HG03460 (cell line): ENCODE results near the gene CARD11.

Experiments used
- ATAC-seq: cut with Tn5 transposase; IDR thresholded peaks from one replicate; pipeline ENCODE4 v1.9.1; 2021; ENCODE audit not compliant: unreplicated experiment

The CARD11 gene

DNA sequence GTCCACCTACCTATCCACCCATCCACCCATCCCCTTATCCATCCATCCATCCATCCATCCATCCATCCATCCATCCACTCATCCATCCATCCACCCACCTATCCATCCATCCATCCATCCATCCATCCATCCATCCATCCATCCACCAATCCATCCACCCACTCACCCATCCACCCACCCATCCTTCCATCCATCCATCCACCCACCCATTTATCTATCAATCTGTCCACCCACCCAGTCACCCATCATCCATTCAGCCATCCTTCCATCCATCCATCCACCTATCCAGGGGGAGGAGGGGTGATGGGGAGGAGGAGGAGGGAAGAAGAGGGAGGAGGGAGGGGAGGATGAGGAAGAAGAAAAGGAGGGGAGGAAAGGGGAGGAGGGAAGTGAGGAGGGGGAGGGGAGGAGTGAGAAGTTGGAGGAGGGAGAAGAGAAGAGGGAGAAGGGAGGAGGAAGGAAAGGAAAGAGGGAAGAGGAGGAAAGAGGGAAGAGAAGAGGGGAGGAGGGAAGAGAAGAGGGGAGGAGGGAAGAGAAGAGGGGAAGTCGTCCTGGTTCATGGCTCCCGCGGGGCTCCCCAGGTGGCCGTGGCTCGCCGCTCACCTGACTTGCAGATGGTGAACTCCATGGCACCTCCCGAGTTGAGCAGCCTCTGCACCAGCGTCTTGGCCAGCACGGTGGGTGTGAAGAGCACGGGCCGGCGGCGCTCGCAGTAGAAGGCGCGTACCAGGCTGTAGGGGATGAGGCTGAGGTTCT lies 130.8 kb downstream of the CARD11 start:
- ATAC-seq: no peak

DNA sequence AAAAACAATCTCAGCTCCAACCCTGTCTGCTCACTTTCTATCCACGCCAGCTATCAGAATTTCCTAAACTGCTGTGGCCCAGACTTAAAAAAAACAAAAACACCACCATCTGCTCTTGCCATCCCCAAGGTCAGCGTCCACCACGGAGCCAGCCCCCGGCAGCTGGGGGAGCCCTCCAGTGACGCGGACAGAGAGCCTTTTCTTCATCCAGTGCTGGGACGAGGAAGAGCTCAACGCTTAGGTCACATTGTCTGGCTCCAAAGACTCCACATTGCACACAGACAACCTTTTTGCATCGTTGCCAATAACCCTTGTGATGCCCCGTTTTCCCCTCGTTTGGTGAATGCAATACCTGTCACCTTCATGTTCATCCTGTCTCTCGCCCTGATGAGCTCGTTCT lies 132.2 kb downstream of the CARD11 start:
- ATAC-seq: no peak

DNA sequence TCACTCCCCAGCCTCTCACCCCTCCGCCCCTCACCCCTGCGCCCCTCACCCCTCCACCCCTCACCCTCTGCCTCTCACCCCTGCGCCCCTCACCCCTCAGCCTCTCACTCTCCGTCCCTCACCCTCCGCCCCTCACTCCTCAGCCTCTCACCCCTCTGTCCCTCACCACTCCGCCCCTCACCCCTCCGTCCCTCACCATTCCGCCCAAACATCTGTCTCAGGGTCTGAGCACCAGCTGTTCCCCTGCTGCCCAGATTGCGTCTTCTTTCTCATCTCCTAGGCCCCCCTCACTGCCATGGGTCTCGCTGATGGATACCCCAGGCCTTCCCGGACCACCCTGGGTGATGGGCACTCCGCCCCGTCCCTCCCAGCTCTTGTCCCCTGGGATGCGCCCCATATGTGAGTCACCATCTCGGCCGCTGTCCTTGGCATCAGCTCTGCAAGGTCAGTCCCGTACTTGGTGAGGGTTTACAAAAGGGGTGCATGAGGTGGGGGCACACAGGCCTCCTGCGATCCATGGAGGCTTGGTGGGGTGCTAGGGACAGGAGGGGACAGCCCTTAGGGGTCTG lies 134.1 kb downstream of the CARD11 start:
- no peak for ATAC-seq

DNA sequence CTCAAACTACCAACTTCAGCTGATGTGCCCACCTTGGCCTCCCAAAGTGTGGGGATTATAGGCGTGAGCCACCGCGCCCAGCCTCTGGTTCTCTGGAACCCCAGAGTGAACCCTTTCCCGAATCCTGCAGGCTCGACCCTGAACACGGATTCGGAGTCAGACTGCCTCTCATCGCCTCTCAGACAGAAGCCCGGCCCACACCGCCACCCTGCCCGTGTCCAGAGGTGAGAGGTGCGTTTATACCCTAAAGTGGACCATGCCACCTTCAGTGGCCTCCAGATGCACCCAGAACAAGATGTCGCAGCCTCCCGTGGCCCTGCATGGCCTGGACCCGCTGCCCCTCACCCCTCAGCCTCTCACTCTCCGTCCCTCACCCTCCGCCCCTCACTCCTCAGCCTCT lies 134.6 kb downstream of the CARD11 start:
- ATAC-seq: no peak

DNA sequence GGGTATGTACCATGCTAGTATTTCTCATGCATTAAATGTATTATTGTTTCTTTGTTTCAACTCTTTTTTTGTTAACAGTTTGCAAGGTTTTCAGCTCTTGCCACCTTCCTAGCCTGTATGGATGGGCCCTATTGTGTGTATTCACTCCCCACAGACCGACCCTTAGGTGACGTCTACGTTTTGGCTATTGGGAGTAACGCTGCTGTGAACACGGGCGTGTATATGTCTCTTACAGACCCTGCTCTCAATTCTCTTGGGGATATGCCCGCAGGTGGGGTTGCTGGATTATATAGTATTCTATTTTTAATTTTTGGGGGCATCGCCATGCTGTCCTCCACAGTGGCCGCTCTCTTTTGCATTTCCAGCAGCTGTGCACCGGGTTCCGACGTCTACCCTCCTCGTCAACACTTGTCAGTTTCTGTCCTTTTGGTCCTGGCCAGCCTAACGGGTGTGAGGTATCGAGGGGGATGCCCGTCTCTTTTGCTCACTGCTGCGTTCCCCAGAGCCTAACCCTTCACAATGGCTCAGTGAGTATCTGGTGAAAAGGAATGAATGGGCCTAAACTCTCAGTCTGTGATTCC lies 135.5 kb downstream of the CARD11 start:
- ATAC-seq: no peak

DNA sequence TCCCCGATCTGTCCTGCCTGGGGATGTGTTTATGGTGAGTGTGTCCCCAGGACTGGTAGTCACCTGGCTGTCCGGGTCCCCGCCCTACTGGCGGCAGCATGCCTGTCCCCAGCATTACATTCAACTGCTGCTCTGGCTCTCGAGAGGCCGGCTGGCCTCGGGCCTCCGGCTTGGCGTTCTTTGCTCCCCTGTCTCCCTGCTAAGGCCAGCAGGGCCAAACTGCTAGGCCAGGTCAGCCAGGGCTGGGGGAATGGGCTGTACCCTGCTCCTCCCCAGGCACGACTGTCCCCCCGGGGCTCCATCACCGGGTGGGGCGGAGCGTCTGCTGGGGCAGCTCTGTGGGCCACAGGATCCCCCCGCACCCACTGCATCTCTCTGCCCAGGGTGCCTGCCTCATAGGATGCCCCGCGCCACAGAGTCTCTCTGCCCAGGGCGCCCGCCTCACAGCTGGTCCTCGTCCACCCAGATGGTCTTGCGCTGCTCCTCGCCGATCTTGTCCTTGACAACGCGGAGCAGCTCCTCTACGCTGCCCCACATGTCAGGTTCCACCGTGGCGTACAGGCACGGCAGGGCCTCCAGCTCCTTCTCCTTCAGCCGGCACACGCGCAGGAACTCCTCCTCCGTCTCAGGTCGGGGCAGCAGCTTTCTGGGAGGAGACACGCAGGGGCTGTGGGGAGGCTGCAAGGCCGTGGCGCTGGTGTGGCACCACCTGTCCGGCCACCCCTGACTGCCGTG lies 137.3 kb downstream of the CARD11 start:
- no peak for ATAC-seq

DNA sequence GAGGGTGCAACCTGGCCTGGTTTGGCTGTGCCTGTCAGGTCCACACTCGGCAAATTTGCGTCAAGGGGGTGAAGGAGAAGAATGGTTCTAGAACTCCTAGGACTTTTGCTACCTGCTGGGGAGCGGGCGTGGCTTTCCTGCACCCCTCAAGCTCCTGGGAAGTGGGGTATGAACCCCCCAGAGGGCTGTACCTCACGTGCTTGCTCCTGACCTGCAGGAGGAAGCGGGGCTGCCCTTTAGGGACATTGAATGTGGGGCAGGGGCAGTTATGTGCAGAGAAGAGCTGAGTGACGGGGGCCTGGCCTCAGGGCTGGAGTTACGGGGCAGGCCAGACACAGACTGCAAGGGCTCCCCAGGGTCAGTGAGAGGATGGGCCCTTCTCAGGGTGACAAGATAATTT lies 138.2 kb downstream of the CARD11 start:
- ATAC-seq: no peak

DNA sequence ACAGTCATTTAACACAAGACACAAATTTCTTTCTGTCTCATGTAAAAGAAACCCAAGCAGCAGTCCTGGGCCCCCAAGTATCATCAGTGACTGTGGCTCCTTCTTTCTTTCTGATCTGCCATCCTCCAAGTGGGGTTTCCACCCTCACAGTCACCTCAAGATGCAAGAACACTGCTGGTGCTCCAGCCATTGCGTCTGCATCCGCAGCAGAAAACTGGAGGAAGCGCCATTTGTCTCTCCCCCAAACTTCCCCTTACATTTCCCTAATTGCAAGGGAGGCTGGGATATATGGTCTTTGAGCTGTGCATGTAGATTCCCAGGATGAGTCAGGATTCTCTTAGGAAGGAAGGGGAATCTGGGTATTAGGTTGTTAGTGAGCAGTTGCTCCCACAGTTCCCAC lies 138.6 kb downstream of the CARD11 start:
- no peak for ATAC-seq

DNA sequence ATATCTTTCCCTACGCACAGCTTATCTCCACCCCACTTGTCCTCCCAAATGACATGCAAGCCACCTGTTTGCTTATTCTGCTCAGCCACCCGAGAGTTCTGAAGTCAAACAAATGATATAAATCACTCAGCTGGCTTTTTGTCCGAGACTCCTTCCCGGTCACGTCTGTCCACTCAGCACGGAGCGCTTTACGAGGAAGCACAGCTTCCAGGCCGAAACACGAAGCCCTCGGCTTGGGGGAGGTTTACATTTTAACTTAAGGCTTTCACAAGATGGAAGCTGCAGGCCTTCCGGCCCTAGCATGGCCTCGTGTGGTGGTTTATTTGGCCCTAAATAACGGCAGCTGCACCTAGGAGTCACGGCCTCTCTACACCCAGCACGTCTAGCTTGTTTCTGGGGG lies 139.5 kb downstream of the CARD11 start:
- ATAC-seq: no peak

DNA sequence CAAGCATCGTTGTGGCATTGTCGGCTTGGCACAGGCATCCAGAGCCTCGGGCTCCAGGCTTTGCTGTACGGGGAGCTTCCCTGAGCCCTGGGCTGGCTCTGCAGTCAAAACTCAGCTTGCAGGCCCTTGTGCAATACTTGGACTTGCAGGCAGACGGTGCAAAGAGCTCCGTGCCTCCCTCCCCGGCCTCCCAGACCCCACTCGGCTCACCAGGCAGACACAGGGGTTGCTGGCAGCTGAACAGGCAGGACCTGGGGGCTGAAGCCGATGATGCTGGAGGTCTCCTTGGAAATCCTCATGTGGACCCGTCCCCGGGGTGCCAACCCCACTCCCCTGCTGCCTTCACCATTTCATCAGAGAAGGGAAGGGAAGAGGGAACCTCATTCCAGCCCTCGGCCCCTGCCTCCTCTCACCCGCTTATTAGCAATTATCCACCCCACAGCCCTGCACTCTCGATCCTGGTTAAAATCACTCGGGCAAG lies 139.9 kb downstream of the CARD11 start:
- ATAC-seq: no peak

DNA sequence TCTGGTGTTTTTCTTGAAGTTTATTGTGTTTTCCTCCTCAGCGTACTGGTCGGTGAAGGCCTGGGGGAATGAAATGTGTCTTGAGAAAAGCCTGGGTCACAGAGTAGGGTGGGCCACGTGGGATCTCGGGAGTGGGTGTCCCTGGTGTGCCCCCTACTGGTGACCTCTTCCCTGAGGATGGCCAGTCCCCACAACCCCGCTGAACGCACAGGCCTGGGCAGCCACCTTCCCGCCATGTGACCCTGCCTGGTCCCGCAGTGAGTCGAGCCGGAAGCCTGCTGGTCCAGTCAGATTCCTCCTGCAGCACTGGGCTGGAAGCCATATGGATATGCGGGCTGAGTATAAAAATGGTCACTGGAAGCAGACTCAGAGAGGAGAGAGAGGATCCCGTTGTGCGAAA lies 146.6 kb downstream of the CARD11 start:
- no peak for ATAC-seq

DNA sequence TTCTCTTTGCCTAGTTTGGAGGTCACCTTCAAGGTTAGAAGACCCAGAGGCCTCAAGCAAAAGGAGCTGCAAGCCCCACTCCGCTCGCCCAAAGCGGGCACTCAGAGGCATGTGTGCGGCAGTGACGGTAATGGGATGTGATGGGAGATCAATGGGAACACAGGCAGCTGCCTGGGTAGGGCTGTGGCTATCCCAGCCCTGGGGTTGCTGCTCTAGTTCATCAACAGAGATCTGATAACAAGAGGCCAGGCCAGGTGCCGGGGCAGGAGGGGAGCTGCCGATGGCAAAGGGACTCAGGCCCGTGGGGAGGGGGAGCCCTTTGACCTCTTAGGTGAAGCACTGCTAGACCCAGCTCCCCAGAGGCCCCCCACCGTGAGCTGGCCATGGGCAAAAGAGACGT lies 147.5 kb downstream of the CARD11 start:
- no peak for ATAC-seq

DNA sequence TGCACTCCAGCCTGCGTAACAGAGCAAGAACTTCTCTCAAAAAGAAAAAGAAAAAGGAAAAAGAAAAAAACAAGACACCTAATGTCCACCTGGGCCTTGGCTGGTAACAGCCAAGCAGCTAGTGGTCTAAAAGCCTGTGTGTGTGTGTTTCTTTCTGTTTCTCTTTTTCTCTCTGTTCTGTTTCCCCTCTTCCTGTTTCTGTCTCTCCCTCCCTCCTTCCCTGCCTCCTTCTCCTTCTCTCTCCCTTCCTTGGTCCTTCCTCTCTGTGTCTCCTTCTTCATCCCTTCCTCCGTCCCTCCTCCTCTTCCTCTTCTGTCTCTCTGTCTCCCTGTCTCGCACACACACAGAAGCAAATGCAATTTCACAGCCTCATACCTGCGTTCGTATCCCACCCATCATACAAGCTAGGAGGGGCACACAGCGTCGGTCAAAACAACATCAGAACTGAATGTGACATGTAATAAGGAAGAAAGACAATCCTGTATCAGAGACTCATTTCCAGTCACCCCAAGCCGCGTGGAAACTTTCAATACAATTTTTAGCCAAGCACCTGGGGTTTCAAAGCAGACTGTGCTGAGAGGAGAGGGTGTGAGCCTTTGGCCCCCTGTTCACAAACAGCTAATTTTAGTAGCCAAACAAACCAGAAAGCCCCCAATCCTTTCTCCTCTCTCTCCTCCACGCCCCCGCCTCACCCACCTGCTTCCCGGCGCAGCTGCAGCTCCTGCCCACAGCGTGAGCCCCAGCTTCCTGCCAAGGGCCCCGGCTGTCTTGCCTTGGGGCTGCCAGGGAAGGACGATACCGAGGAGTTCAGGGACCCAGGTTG lies 149.3 kb downstream of the CARD11 start:
- peak; percentile 68 for ATAC-seq

DNA sequence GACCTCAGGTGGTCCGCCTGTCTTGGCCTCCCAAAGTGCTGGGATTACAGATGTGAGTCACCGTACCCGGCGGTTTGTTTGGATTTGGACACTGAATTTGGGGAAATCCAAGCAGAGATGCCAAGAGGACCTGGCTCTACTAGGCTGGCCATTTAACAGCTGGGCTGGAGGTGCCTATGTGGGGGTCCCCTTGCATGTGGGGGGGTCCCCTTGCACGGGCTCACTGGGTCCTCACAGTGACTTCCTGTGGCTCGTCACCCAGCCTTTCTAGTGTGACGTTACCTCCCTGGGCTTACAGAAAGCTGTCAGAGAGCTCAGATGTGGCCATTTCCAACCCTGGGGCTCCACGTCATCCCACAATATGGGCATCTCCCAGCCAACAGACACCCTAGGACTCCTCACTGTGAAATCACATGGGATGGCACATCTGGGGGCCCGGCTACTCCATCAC lies 150.2 kb downstream of the CARD11 start:
- no peak for ATAC-seq

DNA sequence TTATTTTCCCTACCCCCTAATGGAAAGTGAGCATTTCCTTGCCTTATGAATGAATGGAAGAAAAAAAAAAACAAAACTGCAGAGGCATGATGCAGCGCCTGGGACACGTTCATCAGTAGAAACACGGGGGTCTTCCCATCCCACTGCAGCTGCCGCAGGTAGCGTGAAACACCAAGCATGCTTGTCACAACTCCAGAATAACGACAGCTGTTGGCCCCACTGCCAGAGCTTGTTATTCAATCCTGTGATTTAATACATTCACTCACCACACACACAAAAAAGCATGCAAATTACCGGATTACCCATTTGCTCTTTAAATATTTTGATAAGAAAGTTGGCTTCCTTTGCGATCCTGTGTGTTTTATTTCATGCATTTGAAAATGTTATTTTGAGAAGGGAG lies 151.1 kb downstream of the CARD11 start:
- ATAC-seq: no peak

DNA sequence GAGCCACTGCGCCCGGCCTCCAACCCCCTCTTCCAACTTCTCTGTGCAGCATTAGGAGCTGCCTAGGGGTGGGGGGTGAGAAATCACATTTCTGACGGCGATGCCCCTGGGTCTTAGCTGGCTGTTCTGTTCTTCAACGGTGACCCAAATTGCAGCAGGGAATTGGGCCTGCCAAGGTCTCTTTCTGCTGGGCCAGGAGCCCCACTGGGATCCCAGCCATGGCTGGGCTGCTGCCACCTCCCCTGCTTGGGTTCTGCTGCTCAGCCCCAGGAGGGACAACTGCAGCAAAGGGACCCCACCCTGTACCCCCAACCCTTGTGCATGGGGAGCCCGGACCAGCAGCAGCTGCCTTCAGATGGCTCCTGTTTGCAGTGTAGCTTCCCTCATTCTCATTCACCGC lies 155.9 kb downstream of the CARD11 start:
- ATAC-seq: no peak

DNA sequence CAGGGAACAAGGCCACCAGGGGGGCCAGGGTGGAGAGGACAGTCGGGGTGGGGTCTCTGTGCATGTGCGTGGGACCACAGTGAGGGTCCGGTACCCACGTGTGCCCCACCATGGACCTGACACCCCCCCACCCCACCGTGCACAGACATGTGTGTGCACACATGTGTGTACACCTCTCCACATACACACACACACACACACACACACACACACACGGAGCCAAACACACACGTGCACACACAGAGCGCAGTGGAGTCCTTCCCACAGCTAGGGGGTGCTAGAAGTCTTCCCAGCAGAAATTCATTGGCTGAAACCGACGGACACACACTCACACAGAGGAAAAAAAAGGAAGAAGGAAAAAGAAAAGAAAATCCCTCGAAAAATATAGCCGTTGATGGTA lies 156.8 kb downstream of the CARD11 start:
- no peak for ATAC-seq

DNA sequence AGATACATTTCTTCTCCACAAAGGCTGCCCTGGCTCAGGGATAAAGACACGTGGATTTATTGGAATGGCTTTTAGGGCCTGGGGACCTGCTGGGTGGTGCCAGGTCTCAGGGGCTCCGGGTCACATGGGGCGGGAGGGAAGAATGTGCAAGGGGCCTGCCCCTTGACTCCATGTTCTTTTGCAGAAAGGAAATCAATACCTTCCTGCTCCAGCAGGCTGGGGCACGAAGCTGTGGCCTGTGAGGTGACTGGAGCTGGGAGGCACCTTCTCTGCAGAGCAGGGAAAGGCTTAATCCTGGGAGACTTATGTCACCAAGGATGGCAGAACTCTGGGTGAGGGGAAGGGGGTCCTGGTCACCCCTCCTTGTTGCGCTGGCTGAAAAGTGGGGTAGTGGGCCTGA lies 157.3 kb downstream of the CARD11 start:
- ATAC-seq: no peak

DNA sequence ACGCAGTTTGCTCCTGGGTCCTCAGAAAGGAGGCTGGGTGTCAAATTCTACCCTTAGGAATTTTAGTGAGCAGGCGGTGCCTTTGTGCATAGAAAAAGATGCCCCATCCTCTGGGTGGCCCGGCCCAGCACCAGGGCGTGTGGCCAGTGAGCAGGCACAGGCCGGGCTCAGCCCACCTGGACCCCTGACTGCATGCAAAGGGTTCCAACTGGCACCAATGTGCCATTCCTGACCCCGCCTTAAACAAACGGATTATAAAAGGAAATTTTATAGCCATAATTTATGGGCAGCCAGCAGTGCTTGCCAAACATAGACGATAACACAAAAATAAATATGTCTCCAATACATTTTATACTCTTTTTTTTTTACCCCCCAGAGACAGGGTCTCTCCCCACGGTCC lies 159.5 kb downstream of the CARD11 start:
- no peak for ATAC-seq

DNA sequence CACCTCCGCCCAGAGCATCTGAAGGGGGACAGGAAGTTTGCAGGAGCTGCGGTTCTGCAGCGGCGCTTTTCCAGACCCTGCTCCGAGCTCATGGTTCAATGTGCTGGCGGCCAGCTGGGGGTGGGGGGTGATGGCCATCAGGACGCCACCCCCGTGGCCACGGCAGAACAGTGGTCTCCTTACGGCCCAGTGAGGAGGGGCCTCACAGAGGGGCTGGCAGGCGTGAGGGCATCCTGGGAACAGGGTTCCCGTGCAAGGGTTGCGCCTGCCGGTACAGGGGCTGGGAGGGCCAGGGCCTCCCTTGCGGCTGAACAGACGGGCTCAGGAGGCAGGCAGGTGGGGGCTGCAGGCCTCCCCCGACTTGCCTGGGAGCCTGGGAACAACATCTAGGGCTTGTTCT lies 160.6 kb downstream of the CARD11 start:
- ATAC-seq: no peak

DNA sequence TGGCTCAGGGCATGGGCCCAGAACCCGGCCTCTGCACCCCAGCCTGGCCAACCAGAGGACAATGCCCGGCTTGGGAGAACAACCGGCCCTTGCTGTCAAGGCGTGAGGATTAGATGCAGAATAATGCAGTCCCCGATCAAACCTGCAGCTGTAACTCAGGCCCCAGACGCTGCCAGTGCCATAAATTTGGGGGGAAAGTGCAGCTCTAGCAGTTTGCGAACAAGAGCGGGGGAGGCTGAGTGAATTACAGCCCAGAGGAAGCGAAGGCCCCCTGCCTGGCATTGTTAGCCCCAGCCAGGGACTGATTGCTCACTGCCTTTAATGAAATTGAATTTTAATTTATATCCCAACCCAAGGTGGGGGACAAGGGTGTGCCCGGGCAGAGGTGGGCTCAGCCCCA lies 161.6 kb downstream of the CARD11 start:
- no peak for ATAC-seq
